ENCODE results near the gene MAP4K2.

- TF ChIP-seq CBX1 (IDR thresholded peaks at IDR 0.05; ENCODE audit: low read depth) (no peak), THAP7 (CRISPR knock-in tag; IDR thresholded peaks at IDR 0.05) (no peak), CTCF (IDR thresholded peaks at IDR 0.05 in 2 of 3, conservative IDR thresholded peaks at IDR 0.05 in 1 of 3; ENCODE audit: insufficient read depth in 2 of 3, low read depth in 1 of 3, low read length in 3 of 3) (no peak), POLR2A (conservative IDR thresholded peaks at IDR 0.05) (no peak)
These were observed 18.0 kb downstream of the MAP4K2 start for GRCh38 chr11:64784813-64785581.

Measured in K562 (cell line).